Loucy (cell line): ENCODE data around the gene CMTM8.

ENCODE experiments used
- H2AFZ ChIP-seq: fragments of 200-600 bp; sonication (generic); 2 replicates; pipeline ENCODE4 v1.6.0; 2016; ENCODE audit warnings: antibody characterized with exemption, mild to moderate bottlenecking, low read length, moderate library complexity
- H3F3A ChIP-seq: fragments of 200-600 bp; 2 replicates; pipeline ENCODE4 v1.6.0; 2016; ENCODE audit warnings: antibody characterized with exemption, low read depth, mild to moderate bottlenecking
- H3K27me3 ChIP-seq: fragments of 200-600 bp; sonication (generic); 2 replicates; pipeline ENCODE4 v1.6.1; 2014; ENCODE audit warnings: low read length, mild to moderate bottlenecking; ENCODE audit not compliant: insufficient read depth, poor library complexity, severe bottlenecking
- H3K36me3 ChIP-seq: fragments of 200-600 bp; sonication (generic); 2 replicates; pipeline ENCODE4 v1.6.1; 2016; ENCODE audit warnings: low read length; ENCODE audit not compliant: insufficient read depth
- H3K4me1 ChIP-seq: fragments of 200-600 bp; sonication (generic); 2 replicates; pipeline ENCODE4 v1.5.1; 2014; ENCODE audit warnings: low read length, mild to moderate bottlenecking; ENCODE audit not compliant: insufficient read depth, poor library complexity, severe bottlenecking
- H3K4me2 ChIP-seq: fragments of 200-600 bp; sonication (generic); 2 replicates; pipeline ENCODE4 v1.6.0; 2014; ENCODE audit warnings: antibody characterized with exemption, low read length, low read depth, mild to moderate bottlenecking; ENCODE audit not compliant: poor library complexity, severe bottlenecking
- H3K4me3 ChIP-seq: fragments of 200-600 bp; sonication (generic); 2 replicates; pipeline ENCODE4 v1.5.1; 2014; ENCODE audit warnings: low read length, mild to moderate bottlenecking, mixed read lengths; ENCODE audit not compliant: poor library complexity, severe bottlenecking
- H3K79me2 ChIP-seq: fragments of 200-600 bp; sonication (generic); 2 replicates; pipeline ENCODE4 v1.6.1; 2014; ENCODE audit warnings: low read length; ENCODE audit not compliant: insufficient read depth
- H3K9ac ChIP-seq: fragments of 200-600 bp; sonication (generic); 2 replicates; pipeline ENCODE4 v1.6.0; 2014; ENCODE audit warnings: mild to moderate bottlenecking, low read depth, low read length, moderate library complexity; ENCODE audit not compliant: poor library complexity, severe bottlenecking
- H3K9me2 ChIP-seq: fragments of 200-600 bp; sonication (generic); replicated peaks from 2 replicates; pipeline ENCODE4 v1.6.1; 2016; ENCODE audit warnings: low read depth, low read length, mixed read lengths
- H3K9me3 ChIP-seq: fragments of 200-600 bp; sonication (generic); 2 replicates; pipeline ENCODE4 v1.6.1; 2014; ENCODE audit warnings: mild to moderate bottlenecking, antibody characterized with exemption, low read length, low read depth; ENCODE audit not compliant: insufficient read depth
- H4K20me1 ChIP-seq: fragments of 200-600 bp; sonication (generic); 2 replicates; pipeline ENCODE4 v1.6.0; 2014; ENCODE audit warnings: antibody characterized with exemption, low read length, mild to moderate bottlenecking; ENCODE audit not compliant: insufficient read depth, poor library complexity, severe bottlenecking
- EZH2phosphoT487 ChIP-seq: fragments of 200-600 bp; IDR thresholded peaks from 2 replicates; pipeline ENCODE4 v1.6.1; 2018; ENCODE audit warnings: antibody characterized with exemption, mild to moderate bottlenecking, moderate library complexity, borderline replicate concordance
- TF ChIP-seq, protein P1 (sequence below): fragments of 200-600 bp; sonication (generic); conservative IDR thresholded peaks from 2 replicates; pipeline ENCODE4 v1.5.1; 2014; ENCODE audit warnings: mild to moderate bottlenecking, antibody characterized with exemption, low read length

CMTM8 gene

DNA sequence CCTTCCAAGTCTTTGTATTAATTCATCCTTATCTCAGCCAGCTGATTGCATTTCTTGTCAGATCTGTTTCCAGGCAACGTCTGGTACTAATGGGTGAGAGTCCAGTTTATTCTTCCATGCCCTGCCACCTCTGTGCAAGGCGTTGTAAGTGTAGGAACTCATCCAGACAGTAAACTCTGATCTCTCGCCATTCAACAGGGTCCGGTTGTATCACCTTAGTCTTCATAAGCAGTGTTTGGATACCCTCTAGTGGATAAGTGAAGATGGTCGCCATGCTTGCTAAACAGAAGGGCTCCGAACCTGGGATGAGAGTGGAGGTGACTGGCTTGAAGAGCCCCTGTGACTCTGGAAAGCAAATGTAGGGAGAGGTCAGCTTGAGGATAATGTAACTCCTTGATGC, 101.6 kb downstream of the CMTM8 start:
- H3K36me3 ChIP-seq: no peaks in the 10 kb centered on the region
- TF ChIP-seq EZH2phosphoT487: no peak
- TF ChIP-seq, protein P1, sequence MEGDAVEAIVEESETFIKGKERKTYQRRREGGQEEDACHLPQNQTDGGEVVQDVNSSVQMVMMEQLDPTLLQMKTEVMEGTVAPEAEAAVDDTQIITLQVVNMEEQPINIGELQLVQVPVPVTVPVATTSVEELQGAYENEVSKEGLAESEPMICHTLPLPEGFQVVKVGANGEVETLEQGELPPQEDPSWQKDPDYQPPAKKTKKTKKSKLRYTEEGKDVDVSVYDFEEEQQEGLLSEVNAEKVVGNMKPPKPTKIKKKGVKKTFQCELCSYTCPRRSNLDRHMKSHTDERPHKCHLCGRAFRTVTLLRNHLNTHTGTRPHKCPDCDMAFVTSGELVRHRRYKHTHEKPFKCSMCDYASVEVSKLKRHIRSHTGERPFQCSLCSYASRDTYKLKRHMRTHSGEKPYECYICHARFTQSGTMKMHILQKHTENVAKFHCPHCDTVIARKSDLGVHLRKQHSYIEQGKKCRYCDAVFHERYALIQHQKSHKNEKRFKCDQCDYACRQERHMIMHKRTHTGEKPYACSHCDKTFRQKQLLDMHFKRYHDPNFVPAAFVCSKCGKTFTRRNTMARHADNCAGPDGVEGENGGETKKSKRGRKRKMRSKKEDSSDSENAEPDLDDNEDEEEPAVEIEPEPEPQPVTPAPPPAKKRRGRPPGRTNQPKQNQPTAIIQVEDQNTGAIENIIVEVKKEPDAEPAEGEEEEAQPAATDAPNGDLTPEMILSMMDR: peak; percentile 58
- H3K4me1 ChIP-seq: no peaks in the 10 kb centered on the region

DNA sequence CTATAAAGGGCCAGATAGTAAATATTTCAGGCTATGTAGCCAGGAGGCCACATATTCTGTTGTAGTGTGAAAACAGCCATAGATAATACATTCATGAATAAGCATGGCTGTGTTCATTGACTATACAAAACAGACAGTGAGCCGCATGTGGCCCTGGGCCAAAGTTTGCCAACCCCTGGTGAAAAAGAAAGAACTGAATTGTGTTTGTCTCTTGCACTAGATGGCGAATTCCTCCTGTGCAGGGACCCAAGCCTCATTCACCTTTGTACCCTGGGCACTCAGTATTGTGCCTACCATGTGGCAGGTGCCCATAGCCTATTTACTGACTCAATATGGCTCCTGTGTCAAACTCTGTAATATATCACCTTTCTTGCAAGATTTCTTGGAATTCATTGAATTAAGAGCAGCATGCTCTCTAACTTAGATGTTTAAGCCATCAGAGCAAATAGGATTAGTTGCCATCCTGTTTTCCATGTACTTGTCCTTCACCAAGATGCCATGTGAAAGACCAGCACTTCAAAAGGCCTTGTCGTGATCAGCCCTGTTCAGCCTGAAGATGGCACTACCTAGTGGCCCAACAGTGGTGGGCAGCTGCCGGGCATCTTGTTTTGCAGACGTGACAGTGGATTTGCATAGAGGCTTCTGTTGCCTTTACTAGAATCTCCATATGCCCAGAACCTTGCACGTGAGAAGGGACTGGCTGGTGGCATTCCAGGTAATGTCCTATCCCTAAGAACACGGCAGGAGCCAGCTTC, 102.3 kb downstream of the CMTM8 start:
- H3K9me3 ChIP-seq: no peaks in the 10 kb centered on the region
- TF ChIP-seq, protein P1: peak; percentile 31; the same call in 1 of the 2 replicates
- TF ChIP-seq EZH2phosphoT487: no peak
- no peaks in the 10 kb centered on the region for H3K36me3 ChIP-seq
- H3F3A ChIP-seq: no peaks in the 10 kb centered on the region
- no peaks in the 10 kb centered on the region for H3K9me2 ChIP-seq
- no peak overlapping the region for H3K9ac ChIP-seq
- no peak overlapping the region for H3K4me3 ChIP-seq
- H3K4me1 ChIP-seq: no peaks in the 10 kb centered on the region
- no peaks in the 10 kb centered on the region for H4K20me1 ChIP-seq
- H3K4me2 ChIP-seq: no peak overlapping the region
- H2AFZ ChIP-seq: no peak overlapping the region
- H3K79me2 ChIP-seq: no peaks in the 10 kb centered on the region
- H3K27me3 ChIP-seq: no peaks in the 10 kb centered on the region

More for the DNA sequence above, 101.6 kb downstream of the CMTM8 start:
- Histone ChIP-seq H3K27me3 (no peaks in the 10 kb centered on the region), H3K9me2 (no peaks in the 10 kb centered on the region), H3K9ac (no peak overlapping the region), H3K79me2 (no peaks in the 10 kb centered on the region), H3K4me2 (no peak overlapping the region), H4K20me1 (no peaks in the 10 kb centered on the region), H3F3A (no peaks in the 10 kb centered on the region), H2AFZ (no peak overlapping the region), H3K9me3 (no peaks in the 10 kb centered on the region), H3K4me3 (no peak overlapping the region)

DNA sequence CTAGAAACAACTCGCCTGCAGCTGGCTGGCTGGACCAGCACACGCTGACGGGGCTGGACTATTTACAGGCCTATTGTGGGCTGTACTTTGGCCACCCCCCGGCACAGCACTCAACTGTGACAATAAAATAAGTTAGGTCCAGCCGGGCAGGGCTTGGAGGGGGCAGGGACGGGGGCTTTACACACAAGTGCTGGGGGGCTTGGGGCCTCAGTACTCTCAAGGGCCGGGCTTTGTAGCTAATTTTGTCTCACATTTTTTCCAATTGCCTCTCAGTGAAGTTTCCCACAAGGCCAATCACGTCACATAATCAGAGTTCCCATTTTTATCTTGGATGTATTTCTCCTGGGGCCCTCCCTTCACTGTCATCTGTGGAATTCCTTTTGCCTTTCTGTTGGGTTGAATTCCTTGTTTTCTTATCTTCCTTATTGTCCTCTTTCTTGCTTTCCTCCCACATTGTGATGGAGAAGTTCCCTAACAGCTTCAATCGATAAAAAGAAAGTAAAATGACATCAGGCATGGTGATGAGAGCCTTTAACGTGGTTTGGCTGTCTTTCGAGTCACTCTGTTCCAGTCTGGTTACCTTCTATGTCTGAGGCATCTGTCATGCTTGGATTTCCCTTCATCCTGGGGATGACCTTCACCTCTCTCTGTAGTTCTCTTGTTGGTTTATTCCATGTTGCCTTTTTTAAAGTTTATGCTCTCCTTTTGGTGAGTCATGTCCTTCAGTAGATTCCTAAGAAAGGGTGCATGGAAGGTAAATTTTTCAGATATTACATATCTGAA, 109.1 kb downstream of the CMTM8 start:
- Histone ChIP-seq H4K20me1 (no peaks in the 10 kb centered on the region), H2AFZ (no peak overlapping the region), H3K9me3 (no peaks in the 10 kb centered on the region), H3K9ac (no peak overlapping the region), H3K4me2 (no peak overlapping the region), H3F3A (no peaks in the 10 kb centered on the region), H3K9me2 (no peaks in the 10 kb centered on the region), H3K4me3 (no peak overlapping the region), H3K79me2 (no peaks in the 10 kb centered on the region), H3K4me1 (no peaks in the 10 kb centered on the region), H3K27me3 (no peaks in the 10 kb centered on the region), H3K36me3 (no peaks in the 10 kb centered on the region)
- no peak for TF ChIP-seq EZH2phosphoT487
- TF ChIP-seq, protein P1: no peak
